BLaER1 treated with 17β-estradiol and CSF1 and Interleukin-3, amounts not matched to agents 10 nM and 100 nM (cell line): ENCODE results near the gene SUSD2.

Experiments used
- H3K27ac ChIP-seq, 11 experiments: shearing (Covaris generic); formaldehyde crosslinking; 2 replicates each; pipeline ENCODE4 v1.8.1; 2022
- H3K27me3 ChIP-seq, 11 experiments: shearing (Covaris generic); formaldehyde crosslinking; 2 replicates each; pipeline ENCODE4 v1.8.1; 2022
- H3K36me3 ChIP-seq, 11 experiments: shearing (Covaris generic); formaldehyde crosslinking; 2 replicates each; pipeline ENCODE4 v1.8.1; 2022
- H3K4me1 ChIP-seq, 10 experiments: shearing (Covaris generic); formaldehyde crosslinking; 2 replicates each; pipeline ENCODE4 v1.8.1; 2022
- H3K4me2 ChIP-seq, 11 experiments: shearing (Covaris generic); formaldehyde crosslinking; 2 replicates each; pipeline ENCODE4 v1.8.1; 2022
- H3K4me3 ChIP-seq, 10 experiments: shearing (Covaris generic); formaldehyde crosslinking; 2 replicates each; pipeline ENCODE4 v1.8.1; 2022
- H3K9ac ChIP-seq, 11 experiments: shearing (Covaris generic); formaldehyde crosslinking; 2 replicates each; pipeline ENCODE4 v1.8.1; 2022
- H3K9me3 ChIP-seq, 11 experiments: shearing (Covaris generic); formaldehyde crosslinking; replicated peaks in 1 of 11; 2 replicates each; pipeline ENCODE4 v1.8.1; 2022
- H4K20me1 ChIP-seq, 11 experiments: shearing (Covaris generic); formaldehyde crosslinking; 2 replicates each; pipeline ENCODE4 v1.8.1; 2022
- Cebpa-rat ChIP-seq, 11 experiments: shearing (Covaris generic); IDR thresholded peaks; 2 replicates each; pipeline ENCODE4 v1.8.1; 2022

SUSD2 gene

DNA sequence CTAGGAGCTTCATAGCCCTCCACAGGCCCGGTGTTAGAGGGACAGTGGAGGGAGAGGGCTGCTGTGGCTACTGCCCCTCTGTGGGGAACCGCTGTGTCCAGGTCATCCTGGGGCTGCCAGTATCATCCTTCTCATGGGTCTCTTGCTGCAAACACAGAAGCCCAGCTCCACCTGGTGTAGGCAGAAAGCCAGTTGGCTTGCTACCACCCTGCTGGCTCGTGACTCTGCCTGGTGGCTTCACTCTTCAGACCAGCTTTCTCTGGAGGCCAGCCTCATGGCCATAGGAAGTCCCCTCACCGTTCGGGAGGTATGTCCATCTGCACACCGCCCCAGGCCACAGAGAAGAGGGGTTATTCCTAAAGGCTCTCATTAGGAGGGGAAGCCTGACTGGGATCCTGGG, 19.4 kb upstream of the SUSD2 start:
- Histone ChIP-seq H4K20me1 (peaks cover 32 to 97% (median 90%) of the 10 kb centered on the region in 11 experiments; a peak in 21 of 22 replicates), H3K27me3 (no peaks in the 10 kb centered on the region), H3K4me3 (no peak overlapping the region), H3K27ac (peak overlapping the region in 1 of 11 experiments; percentile 41; a peak in 3 of 22 replicates), H3K9ac (peak overlapping the region in 5 of 11 experiments; percentile 14 to 49 (median 32); a peak in 5 of 22 replicates), H3K36me3 (peaks cover 44 to 81% (median 79%) of the 10 kb centered on the region in 11 experiments), H3K4me2 (0 out of 22 replicates have a peak overlapping the region, but pooled peaks of 1 of the 11 experiments have one; percentile 100), H3K4me1 (peaks cover 31 to 53% (median 41%) of the 10 kb centered on the region in 10 experiments), H3K9me3 (no peaks in the 10 kb centered on the region)
- no peak for TF ChIP-seq Cebpa-rat (IDR thresholded peaks at IDR 0.05)

DNA sequence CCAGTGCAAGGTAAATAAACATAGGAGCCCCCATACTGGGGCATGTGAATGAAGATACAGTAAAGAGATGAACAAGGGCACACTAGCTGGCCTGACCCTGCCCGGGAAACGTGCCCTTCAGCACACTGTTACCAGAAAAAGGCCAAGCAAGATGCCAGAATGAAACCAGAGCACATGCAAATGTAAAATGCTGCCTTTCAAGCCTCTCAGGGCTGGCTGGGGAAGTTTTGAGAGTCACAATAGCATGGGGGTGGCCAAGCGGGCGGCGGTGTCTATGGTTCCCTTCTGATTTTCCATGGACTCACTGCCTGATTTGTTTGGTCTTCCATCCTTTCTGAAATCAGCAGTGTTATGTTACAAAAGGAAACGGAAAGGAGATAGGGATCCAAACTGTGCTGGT, 18.9 kb upstream of the SUSD2 start:
- Histone ChIP-seq H3K27ac (peak overlapping the region in 1 of 11 experiments; percentile 41; a peak in 1 of 22 replicates), H3K4me3 (no peak overlapping the region), H3K27me3 (no peaks in the 10 kb centered on the region), H3K9me3 (no peaks in the 10 kb centered on the region), H3K4me2 (no peak overlapping the region), H4K20me1 (peaks cover 28 to 97% (median 89%) of the 10 kb centered on the region in 11 experiments; a peak in 21 of 22 replicates), H3K36me3 (peaks cover 48 to 86% (median 83%) of the 10 kb centered on the region in 11 experiments), H3K9ac (peak overlapping the region in 3 of 11 experiments; percentile 14 to 49 (median 41); a peak in 3 of 22 replicates), H3K4me1 (peaks cover 26 to 48% (median 36%) of the 10 kb centered on the region in 10 experiments)
- no peak for TF ChIP-seq Cebpa-rat (IDR thresholded peaks at IDR 0.05)

DNA sequence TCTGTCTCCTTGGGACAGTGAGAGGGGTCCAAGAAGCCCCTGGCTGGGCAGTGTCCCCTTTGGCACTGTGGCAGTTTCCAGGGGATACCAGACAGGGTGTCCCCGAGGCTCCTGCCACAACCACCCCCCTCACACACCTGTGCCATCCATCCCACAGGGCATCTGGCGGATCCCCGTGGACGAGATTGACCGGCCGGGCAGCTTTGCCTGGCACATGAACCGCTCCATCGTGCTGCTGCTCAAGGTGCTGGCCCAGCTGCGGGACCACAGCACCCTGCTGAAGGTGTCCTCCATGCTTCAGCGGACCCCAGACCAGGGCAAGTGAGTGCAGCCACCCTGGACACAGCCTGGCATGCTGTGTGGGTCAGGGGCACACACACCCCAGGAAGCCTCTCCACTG, 17.0 kb upstream of the SUSD2 start:
- H3K27me3 ChIP-seq, result no peaks in the 10 kb centered on the region
- no peaks in the 10 kb centered on the region for H3K9me3 ChIP-seq
- H3K4me2 ChIP-seq, result no peak overlapping the region
- H3K9ac ChIP-seq, result no peak overlapping the region
- peak overlapping the region in 1 of 11 experiments; percentile 9; a peak in 1 of 22 replicates for H3K27ac ChIP-seq
- peaks cover 60 to 99% (median 97%) of the 10 kb centered on the region in 11 experiments for H3K36me3 ChIP-seq
- peaks cover 7 to 30% (median 18%) of the 10 kb centered on the region in 10 experiments for H3K4me1 ChIP-seq
- H3K4me3 ChIP-seq, result no peak overlapping the region
- H4K20me1 ChIP-seq, result peaks cover 10 to 97% (median 82%) of the 10 kb centered on the region in 11 experiments; a peak in 21 of 22 replicates
- no peak for TF ChIP-seq Cebpa-rat (IDR thresholded peaks at IDR 0.05)

DNA sequence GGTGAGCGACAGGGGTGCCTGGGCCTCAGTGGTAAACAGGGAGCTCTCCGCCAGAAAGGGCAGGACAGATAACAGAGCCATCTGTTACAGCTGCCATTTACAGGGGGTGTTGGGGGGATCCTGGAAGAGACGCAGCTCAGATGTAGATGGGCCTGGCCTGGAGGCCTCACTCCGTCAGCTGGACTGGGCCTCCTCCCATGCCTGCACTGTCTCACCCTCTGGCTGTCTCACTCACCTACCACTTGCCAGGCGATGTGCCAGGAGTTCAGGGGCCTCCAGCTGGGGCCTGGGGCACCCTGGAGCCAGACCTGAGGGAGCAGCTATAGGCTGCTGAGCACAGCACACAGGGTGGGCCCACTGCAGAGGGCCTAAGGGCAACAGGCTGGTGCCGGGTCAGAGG, 16.3 kb upstream of the SUSD2 start:
- H3K4me3 ChIP-seq, result no peak overlapping the region
- peaks cover under 1 to 23% (median 11%) of the 10 kb centered on the region in 10 experiments; a peak in 18 of 20 replicates for H3K4me1 ChIP-seq
- no peaks in the 10 kb centered on the region for H3K27me3 ChIP-seq
- H3K9me3 ChIP-seq, result no peaks in the 10 kb centered on the region
- TF ChIP-seq Cebpa-rat (IDR thresholded peaks at IDR 0.05), result no peak
- H3K9ac ChIP-seq, result peak overlapping the region in 1 of 11 experiments; percentile 32; a peak in 1 of 22 replicates
- no peak overlapping the region for H3K4me2 ChIP-seq
- H3K36me3 ChIP-seq, result peaks cover 61 to 99% (median 97%) of the 10 kb centered on the region in 11 experiments
- H3K27ac ChIP-seq, result peak overlapping the region in 1 of 11 experiments; percentile 9; a peak in 1 of 22 replicates
- H4K20me1 ChIP-seq, result peaks cover 5 to 97% (median 80%) of the 10 kb centered on the region in 11 experiments; a peak in 20 of 22 replicates

DNA sequence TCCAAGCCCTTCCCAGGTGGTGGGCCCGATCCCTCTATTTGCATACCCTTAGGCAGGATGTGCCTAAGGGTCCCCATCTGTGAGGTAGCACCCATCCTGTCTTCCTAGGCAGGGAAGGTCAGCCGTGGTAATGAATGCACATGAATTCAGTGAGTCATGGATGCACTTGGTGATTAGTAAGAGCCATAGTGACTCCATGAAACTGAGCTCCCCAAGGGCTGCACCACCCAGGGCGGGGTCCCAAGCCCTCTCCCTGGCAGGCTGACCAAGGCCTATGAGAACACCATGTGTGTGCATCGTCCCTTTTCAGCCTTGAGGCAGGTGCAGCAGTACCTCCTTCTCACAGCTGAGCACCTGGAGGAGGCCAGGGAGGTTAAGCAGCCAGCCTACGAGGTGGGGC, 15.6 kb upstream of the SUSD2 start:
- no peaks in the 10 kb centered on the region for H3K27me3 ChIP-seq
- peaks cover 0 to 97% (median 78%) of the 10 kb centered on the region in 11 experiments; a peak in 19 of 22 replicates for H4K20me1 ChIP-seq
- TF ChIP-seq Cebpa-rat (IDR thresholded peaks at IDR 0.05), result no peak
- H3K9me3 ChIP-seq, result no peaks in the 10 kb centered on the region
- peaks cover 0 to 16% (median 5%) of the 10 kb centered on the region in 10 experiments; a peak in 9 of 20 replicates for H3K4me1 ChIP-seq
- no peak overlapping the region for H3K27ac ChIP-seq
- no peak overlapping the region for H3K4me3 ChIP-seq
- peak overlapping the region in 1 of 11 experiments; percentile 32; a peak in 1 of 22 replicates for H3K9ac ChIP-seq
- no peak overlapping the region for H3K4me2 ChIP-seq
- peaks cover 62 to 99% (median 96%) of the 10 kb centered on the region in 11 experiments for H3K36me3 ChIP-seq

DNA sequence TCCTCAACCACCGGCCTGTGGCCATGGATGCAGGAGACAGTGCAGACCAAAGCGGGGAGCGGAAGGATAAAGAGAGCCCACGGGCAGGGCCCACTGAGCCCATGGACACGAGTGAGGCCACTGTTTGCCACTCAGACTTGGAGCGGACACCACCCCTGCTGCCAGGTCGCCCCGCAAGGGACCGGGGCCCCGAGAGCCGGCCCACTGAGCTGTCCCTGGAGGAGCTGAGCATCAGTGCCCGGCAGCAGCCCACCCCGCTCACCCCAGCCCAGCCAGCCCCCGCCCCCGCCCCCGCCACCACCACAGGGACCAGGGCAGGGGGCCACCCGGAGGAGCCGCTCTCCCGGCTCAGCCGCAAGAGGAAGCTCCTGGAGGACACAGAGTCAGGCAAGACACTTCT, 14.5 kb upstream of the SUSD2 start:
- Histone ChIP-seq H3K27ac (no peak overlapping the region), H3K4me3 (no peak overlapping the region), H3K4me2 (no peak overlapping the region), H3K4me1 (peaks cover 0 to 5% (median 0%) of the 10 kb centered on the region in 10 experiments; a peak in 3 of 20 replicates), H3K9ac (no peak overlapping the region), H3K27me3 (no peaks in the 10 kb centered on the region), H3K9me3 (no peaks in the 10 kb centered on the region), H4K20me1 (peaks cover 0 to 97% (median 71%) of the 10 kb centered on the region in 11 experiments; a peak in 19 of 22 replicates), H3K36me3 (peaks cover 66 to 99% (median 97%) of the 10 kb centered on the region in 11 experiments)
- no peak for TF ChIP-seq Cebpa-rat (IDR thresholded peaks at IDR 0.05)

DNA sequence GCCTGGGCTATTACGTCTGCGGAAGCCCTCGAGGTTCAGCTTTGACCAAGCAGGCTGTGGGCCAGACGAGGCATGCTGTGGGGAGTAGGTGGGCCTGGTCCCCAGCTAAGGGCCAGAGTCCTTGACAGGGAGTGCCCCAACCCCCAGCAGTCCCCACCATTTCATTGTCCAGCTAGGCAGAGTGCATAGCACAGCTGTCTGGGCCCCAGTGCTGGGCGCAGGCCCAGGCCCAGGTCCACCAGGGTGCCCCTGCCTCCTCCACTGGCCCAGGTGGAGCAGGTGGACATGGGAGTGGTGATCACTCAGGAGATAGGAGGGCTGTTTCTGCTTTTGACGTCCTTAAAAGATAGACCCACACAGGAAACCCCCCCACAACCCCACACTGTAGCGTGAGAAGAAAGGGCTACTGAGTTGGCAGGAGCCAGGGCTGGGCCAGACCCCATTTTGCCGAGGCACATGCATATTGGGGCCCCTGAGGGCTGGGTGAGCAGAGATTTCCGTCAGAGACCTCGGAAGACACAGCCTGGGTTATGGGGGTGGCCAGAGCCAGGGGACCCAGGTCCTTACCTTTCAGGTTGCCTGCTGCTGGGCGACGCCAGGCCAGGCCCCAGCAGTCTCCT, 11.7 kb upstream of the SUSD2 start:
- H4K20me1 ChIP-seq, result peaks cover 0 to 97% (median 67%) of the 10 kb centered on the region in 11 experiments; a peak in 17 of 22 replicates

DNA sequence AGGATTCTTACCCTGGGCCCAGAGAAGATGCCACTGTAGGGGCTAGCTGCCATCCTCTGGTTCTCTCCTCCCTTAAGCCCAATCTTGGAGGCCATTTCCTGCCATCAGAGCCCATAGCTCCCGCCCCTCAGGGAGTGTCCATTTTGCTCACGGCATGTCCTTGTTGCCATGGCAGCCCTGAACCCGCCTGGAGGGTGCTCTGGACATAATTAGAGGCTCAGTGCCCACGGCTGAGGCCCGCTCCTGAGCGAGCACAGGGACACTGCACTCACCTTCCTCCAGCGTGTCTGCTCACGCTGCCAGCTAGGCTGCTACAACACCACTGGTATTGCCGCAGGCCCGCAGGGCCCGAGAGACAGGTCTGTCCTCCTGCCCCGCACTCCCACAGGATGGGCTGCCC, 11.1 kb upstream of the SUSD2 start:
- peaks cover 0 to 10% (median 0%) of the 10 kb centered on the region in 10 experiments; a peak in 4 of 20 replicates for H3K4me1 ChIP-seq
- peaks cover 0 to 97% (median 66%) of the 10 kb centered on the region in 11 experiments; a peak in 17 of 22 replicates for H4K20me1 ChIP-seq
- peaks cover 64 to 99% (median 94%) of the 10 kb centered on the region in 11 experiments for H3K36me3 ChIP-seq
- H3K27me3 ChIP-seq, result no peaks in the 10 kb centered on the region
- peak overlapping the region in 1 of 11 experiments; percentile 22; a peak in 2 of 22 replicates for H3K27ac ChIP-seq
- no peak overlapping the region for H3K4me3 ChIP-seq
- peak overlapping the region in 1 of 11 experiments; percentile 15; a peak in 1 of 22 replicates for H3K9ac ChIP-seq
- TF ChIP-seq Cebpa-rat (IDR thresholded peaks at IDR 0.05), result no peak
- no peak overlapping the region for H3K4me2 ChIP-seq
- H3K9me3 ChIP-seq, result no peaks in the 10 kb centered on the region

More for the DNA sequence above, 11.7 kb upstream of the SUSD2 start:
- Histone ChIP-seq H3K4me2 (no peak overlapping the region), H3K27ac (peak overlapping the region in 2 of 11 experiments; percentile 22 to 26; a peak in 3 of 22 replicates), H3K36me3 (peaks cover 69 to 99% (median 97%) of the 10 kb centered on the region in 11 experiments), H3K27me3 (no peaks in the 10 kb centered on the region), H3K4me1 (peaks cover 0 to 8% (median 0%) of the 10 kb centered on the region in 10 experiments; a peak in 4 of 20 replicates), H3K9me3 (no peaks in the 10 kb centered on the region), H3K9ac (peak overlapping the region in 1 of 11 experiments; percentile 15; a peak in 1 of 22 replicates), H3K4me3 (no peak overlapping the region)
- TF ChIP-seq Cebpa-rat (IDR thresholded peaks at IDR 0.05), result no peak

DNA sequence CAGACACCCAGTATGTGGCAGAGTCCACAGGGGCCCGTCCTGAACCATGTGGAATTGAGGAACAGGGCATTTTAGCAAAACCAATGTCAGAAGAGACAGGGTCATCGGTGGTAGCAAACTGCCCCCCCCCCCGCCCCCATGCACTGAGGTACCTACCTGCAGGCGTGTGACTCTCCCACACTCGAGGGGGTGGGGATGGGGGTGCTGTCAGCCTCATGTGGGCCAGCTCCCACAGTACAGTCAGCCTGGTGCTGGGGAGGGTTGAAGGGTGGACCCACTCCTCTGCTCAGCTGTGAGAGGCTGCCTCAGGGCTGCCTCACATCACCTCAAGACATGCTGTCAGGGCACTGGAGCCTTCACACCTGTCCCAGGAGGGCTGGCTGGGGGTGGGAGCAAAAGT, 10.7 kb upstream of the SUSD2 start:
- Histone ChIP-seq H3K36me3 (peaks cover 60 to 99% (median 93%) of the 10 kb centered on the region in 11 experiments), H4K20me1 (peaks cover 0 to 97% (median 66%) of the 10 kb centered on the region in 11 experiments; a peak in 18 of 22 replicates), H3K9me3 (no peaks in the 10 kb centered on the region), H3K4me2 (no peak overlapping the region), H3K4me1 (peaks cover 0 to 10% (median 0%) of the 10 kb centered on the region in 10 experiments; a peak in 4 of 20 replicates), H3K9ac (peak overlapping the region in 1 of 11 experiments; percentile 0; a peak in 1 of 22 replicates), H3K27ac (no peak overlapping the region), H3K27me3 (no peaks in the 10 kb centered on the region), H3K4me3 (no peak overlapping the region)
- TF ChIP-seq Cebpa-rat (IDR thresholded peaks at IDR 0.05), result no peak
